ENCODE results near the gene CNNM4.

GRCh38 chr2:96822786-96823185 lies 62.1 kb downstream of the CNNM4 start:
- TF ChIP-seq CTCF (tag by site-specific recombination; IDR thresholded peaks at IDR 0.05) (no peak), ZNF692 (tag by site-specific recombination; IDR thresholded peaks at IDR 0.05) (no peak), ZXDB (tag by site-specific recombination; IDR thresholded peaks at IDR 0.05) (no peak), ZNF274 (IDR thresholded peaks at IDR 0.05; ENCODE audit: low read length) (no peak), ZNF274 (tag by site-specific recombination; IDR thresholded peaks at IDR 0.05; ENCODE audit: borderline replicate concordance) (no peak), ZNF423 (tag by site-specific recombination; IDR thresholded peaks at IDR 0.05) (no peak), ZNF155 (tag by site-specific recombination; IDR thresholded peaks at IDR 0.05) (no peak), GLIS2 (tag by site-specific recombination; IDR thresholded peaks at IDR 0.05) (no peak), ZNF768 (tag by site-specific recombination; IDR thresholded peaks at IDR 0.05) (no peak), ZNF324 (tag by site-specific recombination; IDR thresholded peaks at IDR 0.05) (no peak), ZNF121 (tag by site-specific recombination; IDR thresholded peaks at IDR 0.05) (no peak), ATF2 (tag by site-specific recombination; IDR thresholded peaks at IDR 0.05; ENCODE audit: low read depth) (no peak)
